Panc1 (cell line): ENCODE data around the gene MCU. TPM values are rescaled to one million over a fixed set of nuclear protein-coding genes. Genes with fewer than 3 reads are reported as not detected.

Experiments
- ATAC-seq: fragments of 200-7000 bp; cut with Tn5 transposase; 2 replicates; pipeline ENCODE4 v1.9.1; 2020; ENCODE audit warnings: mild to moderate bottlenecking, moderate library complexity
- BruUV-seq: library from RNA; stranded (reverse); fragments of 400-500 nt; replicated peaks from 2 replicates; lab custom pipeline; 2021; lab: Mats Ljungman, UMichigan
- CTCF ChIA-PET: fragments of 300-600 bp; sonication (Branson Sonifier 250); formaldehyde crosslinking; loops from one replicate; lab custom pipeline; 2022; ENCODE audit warnings: antibody characterized with exemption; lab: Charles Lee
- POLR2A ChIA-PET: fragments of 300-600 bp; sonication (Branson Sonifier 250); formaldehyde crosslinking; loops from one replicate; lab custom pipeline; 2022; ENCODE audit warnings: antibody characterized with exemption; lab: Charles Lee
- DNase-seq: peaks from one replicate; pipeline ENCODE4 v3.0.0-alpha.2; 2010; ENCODE audit warnings: low read depth, low spot score
- H3K27ac ChIP-seq: 2 replicates; pipeline ENCODE4 v1.5.1; 2011; ENCODE audit warnings: mild to moderate bottlenecking, low read length, inconsistent platforms
- H3K27me3 ChIP-seq: fragments of 200-500 bp; sonication (Bioruptor generic); 2 replicates; pipeline ENCODE4 v1.6.0; 2014; ENCODE audit warnings: low read length, inconsistent platforms; ENCODE audit not compliant: control insufficient read depth, insufficient read depth
- H3K36me3 ChIP-seq: fragments of 200-500 bp; sonication (Bioruptor generic); 2 replicates; pipeline ENCODE4 v1.5.1; 2014; ENCODE audit warnings: inconsistent platforms, mild to moderate bottlenecking, low read length, moderate library complexity; ENCODE audit not compliant: control insufficient read depth, insufficient read depth
- H3K4me1 ChIP-seq: 2 replicates; pipeline ENCODE4 v1.5.1; 2011; ENCODE audit warnings: inconsistent platforms, mild to moderate bottlenecking, low read length, moderate library complexity; ENCODE audit not compliant: control insufficient read depth, insufficient read depth
- H3K4me3 ChIP-seq, 2 experiments: 2 replicates each; pipeline ENCODE4 v1.5.1; 2011 to 2012; ENCODE audit warnings: low read depth in 2 of 2, low read length in 2 of 2, mild to moderate bottlenecking in 2 of 2, inconsistent platforms in 1 of 2, moderate library complexity in 1 of 2
- H3K9me3 ChIP-seq: fragments of 200-500 bp; sonication (Bioruptor generic); 2 replicates; pipeline ENCODE4 v1.5.1; 2014; ENCODE audit warnings: low read depth, mild to moderate bottlenecking, inconsistent platforms, low read length, moderate library complexity; ENCODE audit not compliant: control insufficient read depth, insufficient read depth
- POLR2AphosphoS5 ChIP-seq: IDR thresholded peaks from 2 replicates; pipeline ENCODE4 v1.6.1; 2012; ENCODE audit warnings: mild to moderate bottlenecking, low read depth, low read length, moderate library complexity
- SIN3A ChIP-seq: IDR thresholded peaks from 2 replicates; pipeline ENCODE4 v1.6.1; 2012; ENCODE audit warnings: low read depth, mild to moderate bottlenecking, low read length, moderate library complexity, borderline replicate concordance; ENCODE audit not compliant: insufficient read depth
- TCF7L2 ChIP-seq: IDR thresholded peaks from 2 replicates; pipeline ENCODE4 v1.6.1; 2011; ENCODE audit warnings: mild to moderate bottlenecking, low read depth, low read length, inconsistent platforms
- in situ Hi-C: cut with HindIII; loops from 2 replicates; pipeline ENCODE4 v1.10.0; 2016; ENCODE audit warnings: low sequenced_read_pairs, low pct_unique_long_range_greater_than_20kb
- intact Hi-C: fragments of 100-400 bp; cut with micrococcal nuclease; formaldehyde crosslinking; loops from one replicate; pipeline ENCODE4 v1.10.0; 2022; ENCODE audit not compliant: unreplicated experiment
- total RNA-seq: library from RNA; stranded (reverse); gene quantifications from one replicate; pipeline ENCODE4 v1.2.1, GENCODE V29; 2021; ENCODE audit not compliant: unreplicated experiment
- TF ChIP-seq, protein P1 (sequence below), 2 experiments: IDR thresholded peaks; 2 replicates each; pipeline ENCODE4 v1.6.1; 2011 to 2012; ENCODE audit warnings: low read depth in 2 of 2, control low read depth in 1 of 2, low read length in 1 of 2, mild to moderate bottlenecking in 1 of 2, moderate library complexity in 1 of 2; ENCODE audit not compliant: insufficient read depth in 1 of 2
- TF ChIP-seq, protein P2 (sequence below): fragments of 450-650 bp; IDR thresholded peaks from 2 replicates; pipeline ENCODE4 v1.5.1; 2017; ENCODE audit warnings: mild to moderate bottlenecking

MCU gene
- total RNA-seq, 1 experiment from 2014 or later, result 31.6 TPM

- H3K9me3 ChIP-seq, result no peaks in the 10 kb centered on the region
- no peaks in the 10 kb centered on the region for H3K4me1 ChIP-seq
- no TSS peak for BruUV-seq
- in situ Hi-C loops, result no loop called here
- ATAC-seq (no peak), DNase-seq (no peak)
- intact Hi-C loops, result no loop called here
- ChIA-PET CTCF (no interaction called here), POLR2A (interaction anchor here (0.5 kb wide), 1 partner anchor 137 kb away, joined by 10 read pairs; no protein-coding TSS in a partner anchor)
- H3K36me3 ChIP-seq, result no peaks in the 10 kb centered on the region
- H3K4me3 ChIP-seq, result no peak overlapping the region
- TF ChIP-seq TCF7L2 (no peak), SIN3A (no peak), POLR2AphosphoS5 (no peak)
- TF ChIP-seq, protein P1, sequence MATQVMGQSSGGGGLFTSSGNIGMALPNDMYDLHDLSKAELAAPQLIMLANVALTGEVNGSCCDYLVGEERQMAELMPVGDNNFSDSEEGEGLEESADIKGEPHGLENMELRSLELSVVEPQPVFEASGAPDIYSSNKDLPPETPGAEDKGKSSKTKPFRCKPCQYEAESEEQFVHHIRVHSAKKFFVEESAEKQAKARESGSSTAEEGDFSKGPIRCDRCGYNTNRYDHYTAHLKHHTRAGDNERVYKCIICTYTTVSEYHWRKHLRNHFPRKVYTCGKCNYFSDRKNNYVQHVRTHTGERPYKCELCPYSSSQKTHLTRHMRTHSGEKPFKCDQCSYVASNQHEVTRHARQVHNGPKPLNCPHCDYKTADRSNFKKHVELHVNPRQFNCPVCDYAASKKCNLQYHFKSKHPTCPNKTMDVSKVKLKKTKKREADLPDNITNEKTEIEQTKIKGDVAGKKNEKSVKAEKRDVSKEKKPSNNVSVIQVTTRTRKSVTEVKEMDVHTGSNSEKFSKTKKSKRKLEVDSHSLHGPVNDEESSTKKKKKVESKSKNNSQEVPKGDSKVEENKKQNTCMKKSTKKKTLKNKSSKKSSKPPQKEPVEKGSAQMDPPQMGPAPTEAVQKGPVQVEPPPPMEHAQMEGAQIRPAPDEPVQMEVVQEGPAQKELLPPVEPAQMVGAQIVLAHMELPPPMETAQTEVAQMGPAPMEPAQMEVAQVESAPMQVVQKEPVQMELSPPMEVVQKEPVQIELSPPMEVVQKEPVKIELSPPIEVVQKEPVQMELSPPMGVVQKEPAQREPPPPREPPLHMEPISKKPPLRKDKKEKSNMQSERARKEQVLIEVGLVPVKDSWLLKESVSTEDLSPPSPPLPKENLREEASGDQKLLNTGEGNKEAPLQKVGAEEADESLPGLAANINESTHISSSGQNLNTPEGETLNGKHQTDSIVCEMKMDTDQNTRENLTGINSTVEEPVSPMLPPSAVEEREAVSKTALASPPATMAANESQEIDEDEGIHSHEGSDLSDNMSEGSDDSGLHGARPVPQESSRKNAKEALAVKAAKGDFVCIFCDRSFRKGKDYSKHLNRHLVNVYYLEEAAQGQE (IDR thresholded peaks at IDR 0.05; ENCODE audit: insufficient read depth in 1 of 2, low read depth in 2 of 2, low read length in 1 of 2), result no peak
- TF ChIP-seq, protein P2, sequence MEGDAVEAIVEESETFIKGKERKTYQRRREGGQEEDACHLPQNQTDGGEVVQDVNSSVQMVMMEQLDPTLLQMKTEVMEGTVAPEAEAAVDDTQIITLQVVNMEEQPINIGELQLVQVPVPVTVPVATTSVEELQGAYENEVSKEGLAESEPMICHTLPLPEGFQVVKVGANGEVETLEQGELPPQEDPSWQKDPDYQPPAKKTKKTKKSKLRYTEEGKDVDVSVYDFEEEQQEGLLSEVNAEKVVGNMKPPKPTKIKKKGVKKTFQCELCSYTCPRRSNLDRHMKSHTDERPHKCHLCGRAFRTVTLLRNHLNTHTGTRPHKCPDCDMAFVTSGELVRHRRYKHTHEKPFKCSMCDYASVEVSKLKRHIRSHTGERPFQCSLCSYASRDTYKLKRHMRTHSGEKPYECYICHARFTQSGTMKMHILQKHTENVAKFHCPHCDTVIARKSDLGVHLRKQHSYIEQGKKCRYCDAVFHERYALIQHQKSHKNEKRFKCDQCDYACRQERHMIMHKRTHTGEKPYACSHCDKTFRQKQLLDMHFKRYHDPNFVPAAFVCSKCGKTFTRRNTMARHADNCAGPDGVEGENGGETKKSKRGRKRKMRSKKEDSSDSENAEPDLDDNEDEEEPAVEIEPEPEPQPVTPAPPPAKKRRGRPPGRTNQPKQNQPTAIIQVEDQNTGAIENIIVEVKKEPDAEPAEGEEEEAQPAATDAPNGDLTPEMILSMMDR, result no peak
- H3K27ac ChIP-seq, result no peak overlapping the region
- H3K27me3 ChIP-seq, result no peaks in the 10 kb centered on the region
These were observed 218.8 kb downstream of the MCU start for GRCh38 chr10:72910705-72911104.

DNA sequence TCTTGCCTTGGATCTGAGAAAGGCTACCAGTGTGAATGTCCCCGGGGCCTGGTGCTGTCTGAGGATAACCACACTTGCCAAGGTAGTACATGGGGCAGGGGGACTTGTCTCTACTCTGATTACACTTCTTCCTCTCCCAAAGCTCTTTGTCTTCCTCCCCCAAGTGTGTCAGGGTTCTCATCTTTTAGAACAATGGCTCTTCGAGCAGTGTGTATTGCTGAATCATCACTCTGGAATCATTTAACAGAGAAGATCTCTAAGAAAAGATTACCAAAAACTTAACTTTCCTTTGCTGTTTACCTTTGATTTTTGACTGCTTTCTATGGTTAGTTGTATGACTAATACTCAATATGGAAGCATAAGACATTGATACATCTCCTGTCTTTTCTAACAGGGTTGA is 219.8 kb downstream of the MCU start:
- Histone ChIP-seq H3K9me3 (no peaks in the 10 kb centered on the region), H3K27ac (no peak overlapping the region), H3K4me1 (no peaks in the 10 kb centered on the region), H3K27me3 (no peaks in the 10 kb centered on the region), H3K4me3 (no peak overlapping the region), H3K36me3 (no peaks in the 10 kb centered on the region)
- CTCF ChIA-PET, result no interaction called here
- intact Hi-C loops, result no loop called here
- in situ Hi-C loops, result no loop called here
- TF ChIP-seq SIN3A, result no peak
- TF ChIP-seq TCF7L2, result no peak
- TF ChIP-seq POLR2AphosphoS5, result no peak
- TF ChIP-seq, protein P2, result no peak
- TF ChIP-seq, protein P1 (IDR thresholded peaks at IDR 0.05; ENCODE audit: insufficient read depth in 1 of 2, low read depth in 2 of 2, low read length in 1 of 2), result no peak
- no TSS peak for BruUV-seq
- DNase-seq (no peak), ATAC-seq (no peak)
- POLR2A ChIA-PET, result no interaction called here
